ENCODE measurements around the gene RXFP3. TPM values are rescaled to one million over a fixed set of nuclear protein-coding genes. Genes with fewer than 3 reads are reported as not detected.

RXFP3 gene
- total RNA-seq, 1 experiment from 2014 or later = not detected

DNA sequence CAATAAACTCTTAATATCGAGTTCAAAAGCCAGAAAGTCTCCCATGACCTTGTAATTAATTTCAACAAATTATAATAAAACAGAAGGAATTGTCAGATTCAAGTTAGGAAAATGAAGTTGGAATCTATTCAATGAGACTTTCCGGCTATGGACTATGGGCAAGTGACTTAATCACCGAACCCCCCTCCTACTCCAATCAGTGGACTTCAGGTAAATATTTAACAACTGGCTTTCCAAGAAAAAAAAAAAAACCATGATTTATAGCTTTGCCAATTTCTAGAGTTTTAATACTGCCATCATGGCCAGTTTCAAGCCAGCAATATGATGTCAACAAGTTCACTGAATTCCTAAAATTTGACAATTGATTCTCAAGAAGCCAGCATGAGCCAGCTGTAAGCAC lies 43.8 kb downstream of the RXFP3 start:
- no peak for DNase-seq (ENCODE audit: low read depth)

GRCh38 chr5:33981408-33982162 lies 45.4 kb downstream of the RXFP3 start:
- peak; percentile 66 for DNase-seq (ENCODE audit: low read depth)

DNA sequence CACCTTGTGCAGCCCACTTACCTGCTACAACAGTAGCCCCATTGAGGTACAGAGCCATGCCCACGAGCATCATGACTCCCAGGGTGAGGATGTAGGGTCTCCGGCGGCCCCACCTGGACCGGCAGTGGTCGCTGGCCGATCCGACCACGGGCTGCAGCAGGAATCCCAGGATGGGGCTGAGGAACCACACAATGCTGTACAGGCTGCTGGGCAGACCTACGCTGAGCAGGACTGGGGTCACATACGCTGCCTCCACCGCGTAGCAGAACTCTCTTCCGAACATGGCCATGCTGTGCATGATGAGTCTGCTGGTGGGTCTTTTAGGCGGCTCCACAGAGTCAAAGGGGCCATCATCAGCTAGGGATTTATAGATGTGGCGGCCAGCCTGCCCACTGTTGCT lies 48.0 kb downstream of the RXFP3 start:
- DNase-seq (ENCODE audit: low read depth) = no peak

- DNase-seq (ENCODE audit: low read depth) = no peak
Measured at GRCh38 chr5:33984671-33985124, 48.5 kb downstream of the RXFP3 start, which contains the start of gene SLC45A2. Gene SLC45A2, minus strand, starts transcription at chr5:33984693. Its CDS starts 110 bp downstream, at chr5:33984583.

GRCh38 chr5:33985447-33985846 lies 49.3 kb downstream of the RXFP3 start:
- DNase-seq (ENCODE audit: low read depth) = no peak

Other genes with a start within 250 kb of the RXFP3 start
- gene ADAMTS12, start 44.4 kb upstream of the RXFP3 start, total RNA-seq (2014; rRNA removed) = 8.2 and 11.6 TPM in 2 replicates
- 0.19 TPM in 1 of 2 replicates, not detected in the other for gene SLC45A2, start 48.3 kb downstream of the RXFP3 start, total RNA-seq (2014; rRNA removed)
- gene AMACR, start 71.7 kb downstream of the RXFP3 start, total RNA-seq (2014; rRNA removed) = 18.3 and 21.0 TPM in 2 replicates
- 0.32 and 0.40 TPM in 2 replicates for gene C1QTNF3, start 106.8 kb downstream of the RXFP3 start, total RNA-seq (2014; rRNA removed)